Endodermal cell (in vitro differentiated cells): Measurements from ENCODE around the gene SHISA9. TPM values are rescaled to one million over a fixed set of nuclear protein-coding genes. Genes with fewer than 3 reads are reported as not detected.

ENCODE experiments used
- DNase-seq: peaks from one replicate; pipeline ENCODE4 v3.0.0-alpha.2; 2017
- H3K27ac ChIP-seq: 2 replicates; pipeline ENCODE4 v1.5.1; 2013; ENCODE audit warnings: mild to moderate bottlenecking, low read depth, low read length, moderate library complexity
- H3K27me3 ChIP-seq: 2 replicates; pipeline ENCODE4 v1.6.1; 2013; ENCODE audit warnings: mild to moderate bottlenecking, low read length, moderate library complexity; ENCODE audit not compliant: insufficient read depth, control insufficient read depth, poor library complexity, severe bottlenecking
- H3K36me3 ChIP-seq: 2 replicates; pipeline ENCODE4 v1.7.0; 2013; ENCODE audit warnings: mild to moderate bottlenecking, low read length, moderate library complexity; ENCODE audit not compliant: control insufficient read depth, insufficient read depth
- H3K4me1 ChIP-seq: one replicate; pipeline ENCODE4 v1.7.0; 2013; ENCODE audit warnings: low read length; ENCODE audit not compliant: control insufficient read depth, insufficient read depth
- H3K4me3 ChIP-seq: 2 replicates; pipeline ENCODE4 v1.5.1; 2013; ENCODE audit warnings: mild to moderate bottlenecking, low read length, moderate library complexity
- H3K9ac ChIP-seq: 2 replicates; pipeline ENCODE4 v1.6.1; 2013; ENCODE audit warnings: mild to moderate bottlenecking, low read length, moderate library complexity; ENCODE audit not compliant: poor library complexity, severe bottlenecking; ENCODE audit errors: extremely low read depth
- H3K9me3 ChIP-seq: 2 replicates; pipeline ENCODE4 v1.6.1; 2013; ENCODE audit warnings: mild to moderate bottlenecking, low read length, moderate library complexity; ENCODE audit not compliant: control insufficient read depth
- H3K27ac Mint-ChIP-seq: 2 replicates; pipeline ENCODE4 v1.8.0; 2020; ENCODE audit warnings: mixed read lengths
- H3K27me3 Mint-ChIP-seq: 2 replicates; pipeline ENCODE4 v1.8.0; 2021; ENCODE audit warnings: mild to moderate bottlenecking, mixed read lengths; ENCODE audit not compliant: insufficient read depth
- H3K36me3 Mint-ChIP-seq: 2 replicates; pipeline ENCODE4 v1.8.0; 2020; ENCODE audit warnings: low read depth, mixed read lengths
- H3K4me1 Mint-ChIP-seq: 2 replicates; pipeline ENCODE4 v1.8.0; 2020; ENCODE audit warnings: mixed read lengths
- H3K4me3 Mint-ChIP-seq: 2 replicates; pipeline ENCODE4 v1.8.0; 2020; ENCODE audit warnings: mild to moderate bottlenecking, moderate library complexity, mixed read lengths
- H3K9me3 Mint-ChIP-seq: 2 replicates; pipeline ENCODE4 v1.8.0; 2020; ENCODE audit warnings: mild to moderate bottlenecking, mixed read lengths
- WGBS, 2 experiments: methylation state at CpG; one replicate each; pipeline versions ENCODE4 v1.1.5 to v1.1.7; 2013; ENCODE audit warnings: missing lambda C conversion rate in 2 of 2, mixed read lengths in 1 of 2; ENCODE audit not compliant: insufficient coverage in 1 of 2, insufficient read length in 1 of 2; 5-methylcytosine and 5-hydroxymethylcytosine counted together
- total RNA-seq, 2 donors: library from RNA; stranded (reverse); fragmentation: NEBNext Ultra II Directional in 1 of 2; extraction: Animal tissue kit (Norgen Biotek cat#: 25700) in 1 of 2; gene quantifications; 2 replicates in 1 of 2; 3 replicates in 1 of 2; pipeline ENCODE4 v1.2.1, GENCODE V29; 2021
- TF ChIP-seq, protein P1 (sequence below): fragments of 200-600 bp; sonication (generic); conservative IDR thresholded peaks from 2 replicates; pipeline ENCODE4 v1.5.0; 2021; ENCODE audit warnings: antibody characterized with exemption, mild to moderate bottlenecking

Gene SHISA9
- total RNA-seq, 2 donors from 2014 or later = 5.2 to 27.8 TPM

DNA sequence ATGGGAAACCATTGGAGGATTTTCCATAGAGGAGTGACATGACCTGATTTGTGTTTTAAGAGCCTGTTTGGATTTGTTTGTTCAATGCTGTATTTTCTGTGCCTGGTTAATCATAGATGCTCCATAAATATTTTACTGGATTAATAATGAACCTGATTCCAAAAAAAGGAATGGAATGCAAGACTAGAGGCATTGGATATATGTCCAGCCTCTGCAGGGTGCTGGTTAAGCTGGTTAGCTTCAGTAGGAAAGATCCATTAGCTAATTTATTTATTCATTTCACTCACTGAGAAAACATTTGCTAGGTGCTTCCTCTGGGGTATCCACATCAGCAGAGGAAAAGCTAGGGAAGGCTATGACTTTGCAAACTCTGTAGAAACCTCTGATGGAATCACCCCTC, 57.7 kb downstream of the SHISA9 start:
- Histone ChIP-seq H3K4me3 (no peak overlapping the region), H3K27ac (no peak overlapping the region), H3K36me3 (peaks cover 3% of the 10 kb centered on the region), H3K27me3 (no peaks in the 10 kb centered on the region), H3K9ac (no peak overlapping the region), H3K9me3 (peaks cover 26% of the 10 kb centered on the region), H3K4me1 (peaks cover 2% of the 10 kb centered on the region)
- H3K4me3 Mint-ChIP-seq = no peak overlapping the region
- H3K27ac Mint-ChIP-seq = no peak overlapping the region
- DNase-seq = no peak
- H3K36me3 Mint-ChIP-seq = peaks cover 15% of the 10 kb centered on the region
- H3K4me1 Mint-ChIP-seq = peaks cover 6% of the 10 kb centered on the region
- peaks cover 2% of the 10 kb centered on the region for H3K27me3 Mint-ChIP-seq
- TF ChIP-seq, protein P1, sequence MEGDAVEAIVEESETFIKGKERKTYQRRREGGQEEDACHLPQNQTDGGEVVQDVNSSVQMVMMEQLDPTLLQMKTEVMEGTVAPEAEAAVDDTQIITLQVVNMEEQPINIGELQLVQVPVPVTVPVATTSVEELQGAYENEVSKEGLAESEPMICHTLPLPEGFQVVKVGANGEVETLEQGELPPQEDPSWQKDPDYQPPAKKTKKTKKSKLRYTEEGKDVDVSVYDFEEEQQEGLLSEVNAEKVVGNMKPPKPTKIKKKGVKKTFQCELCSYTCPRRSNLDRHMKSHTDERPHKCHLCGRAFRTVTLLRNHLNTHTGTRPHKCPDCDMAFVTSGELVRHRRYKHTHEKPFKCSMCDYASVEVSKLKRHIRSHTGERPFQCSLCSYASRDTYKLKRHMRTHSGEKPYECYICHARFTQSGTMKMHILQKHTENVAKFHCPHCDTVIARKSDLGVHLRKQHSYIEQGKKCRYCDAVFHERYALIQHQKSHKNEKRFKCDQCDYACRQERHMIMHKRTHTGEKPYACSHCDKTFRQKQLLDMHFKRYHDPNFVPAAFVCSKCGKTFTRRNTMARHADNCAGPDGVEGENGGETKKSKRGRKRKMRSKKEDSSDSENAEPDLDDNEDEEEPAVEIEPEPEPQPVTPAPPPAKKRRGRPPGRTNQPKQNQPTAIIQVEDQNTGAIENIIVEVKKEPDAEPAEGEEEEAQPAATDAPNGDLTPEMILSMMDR = no peak
- peaks cover 17% of the 10 kb centered on the region for H3K9me3 Mint-ChIP-seq

DNA sequence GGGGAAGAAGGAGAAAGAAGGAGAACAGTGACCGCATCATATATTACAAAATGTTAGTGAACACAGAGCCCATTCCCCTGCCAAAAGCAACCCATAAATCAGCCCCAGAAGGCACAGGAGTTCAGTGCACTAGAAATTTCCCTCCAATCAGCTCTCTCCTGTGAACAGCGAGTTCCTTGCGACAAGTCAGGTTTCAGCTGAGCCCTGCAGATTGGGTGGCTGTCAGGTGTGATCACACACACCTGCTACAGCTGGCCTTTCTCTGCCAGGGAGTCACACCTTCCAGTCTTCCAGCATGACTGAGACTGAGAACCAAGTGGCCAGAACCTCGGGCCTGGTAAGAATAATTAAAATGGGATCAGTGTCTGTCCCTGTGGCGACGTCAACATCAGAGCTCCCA, 60.2 kb downstream of the SHISA9 start:
- no peak overlapping the region for H3K27ac Mint-ChIP-seq
- peaks cover 15% of the 10 kb centered on the region for H3K36me3 Mint-ChIP-seq
- H3K27me3 Mint-ChIP-seq = peaks cover 2% of the 10 kb centered on the region
- TF ChIP-seq, protein P1 = no peak
- no peak overlapping the region for H3K4me3 ChIP-seq
- peaks cover 3% of the 10 kb centered on the region for H3K36me3 ChIP-seq
- peaks cover 17% of the 10 kb centered on the region for H3K9me3 Mint-ChIP-seq
- no peaks in the 10 kb centered on the region for H3K27me3 ChIP-seq
- peaks cover 26% of the 10 kb centered on the region for H3K9me3 ChIP-seq
- H3K4me1 Mint-ChIP-seq = peaks cover 6% of the 10 kb centered on the region
- no peak overlapping the region for H3K27ac ChIP-seq
- no peak overlapping the region for H3K4me3 Mint-ChIP-seq
- WGBS, 2 experiments = 86 to 92% methylated on average over 4 to 6 of the region's 6 CpGs
- no peak for DNase-seq
- H3K9ac ChIP-seq = no peak overlapping the region
- peaks cover 2% of the 10 kb centered on the region for H3K4me1 ChIP-seq

DNA sequence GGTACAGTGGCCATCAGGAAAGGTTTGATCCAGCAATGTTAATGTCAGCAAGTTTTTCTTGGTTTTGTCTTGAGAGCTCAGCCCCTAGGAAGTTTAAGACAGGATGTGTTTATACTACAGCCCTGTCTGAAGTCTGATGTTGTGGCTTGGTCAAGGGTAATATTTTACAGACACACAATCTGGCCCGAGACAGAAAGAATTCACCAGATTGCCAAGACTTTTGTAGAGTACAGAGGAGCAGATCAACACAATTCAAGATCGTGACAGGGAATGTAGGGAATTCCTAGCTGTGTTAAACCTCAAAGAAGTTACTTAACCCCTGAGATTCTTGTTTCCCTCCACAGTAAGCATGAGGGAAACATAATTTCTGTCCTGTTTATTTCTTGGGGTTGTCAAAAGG, 63.1 kb downstream of the SHISA9 start:
- no peak overlapping the region for H3K9ac ChIP-seq
- WGBS, 2 experiments = 82 to 100% methylated on average over 1 to 2 of the region's 2 CpGs
- no peaks in the 10 kb centered on the region for H3K36me3 ChIP-seq
- Mint-ChIP-seq H3K4me3 (no peak overlapping the region), H3K36me3 (peaks cover 15% of the 10 kb centered on the region), H3K27ac (no peak overlapping the region), H3K4me1 (no peaks in the 10 kb centered on the region), H3K9me3 (peaks cover 17% of the 10 kb centered on the region), H3K27me3 (peaks cover 2% of the 10 kb centered on the region)
- peaks cover 11% of the 10 kb centered on the region for H3K9me3 ChIP-seq
- TF ChIP-seq, protein P1 = no peak
- H3K4me3 ChIP-seq = no peak overlapping the region
- DNase-seq = no peak
- H3K4me1 ChIP-seq = no peaks in the 10 kb centered on the region
- H3K27me3 ChIP-seq = no peaks in the 10 kb centered on the region
- H3K27ac ChIP-seq = no peak overlapping the region
